A549 (cell line): ENCODE results near the gene NAXD. TPM values are rescaled to one million over a fixed set of nuclear protein-coding genes. Genes with fewer than 3 reads are reported as not detected.
"Not testable (repeated sequence)": the region's sequence is repeated elsewhere in the genome, so short reads cannot be mapped to it uniquely, and the experiment has no call there.

ENCODE experiments used
- ATAC-seq, 2 experiments: fragments of 200-7000 bp in 1 of 2; fragments of >200 bp in 1 of 2; cut with Nextera tagmentation in 1 of 2; cut with Tn5 transposase in 1 of 2; 3 replicates each; pipeline versions ENCODE4 v1.8.0 to v1.9.1; 2018 to 2020; ENCODE audit warnings: mild to moderate bottlenecking in 1 of 2, moderate library complexity in 1 of 2
- CTCF ChIA-PET: fragments of 300-600 bp; sonication (Branson Sonifier 250); formaldehyde crosslinking; extraction: SDS; loops from one replicate; lab custom pipeline; 2021; ENCODE audit warnings: antibody characterized with exemption, inconsistent platforms; lab: Yijun Ruan, JAX
- POLR2A ChIA-PET: fragments of 350-600 bp; formaldehyde crosslinking; extraction: SDS; loops from one replicate; lab custom pipeline; 2021; ENCODE audit warnings: antibody characterized with exemption, inconsistent platforms; lab: Yijun Ruan, JAX
- DNase-seq, 2 experiments: peaks; one replicate each; pipeline versions ENCODE4 v3.0.0 to v3.0.0-alpha.2; 2011 to 2016; ENCODE audit warnings: low read depth in 1 of 2, low spot score in 1 of 2
- FAIRE-seq: peaks from 2 replicates; lab custom pipeline; 2011; peaks lifted over from hg19 to GRCh38; lab: Jason Lieb, UNC
- H3K27ac ChIP-seq, 2 experiments: fragments of >200 bp; sonication (Bioruptor Twin); formaldehyde crosslinking; 3 replicates each; pipeline ENCODE4 v1.5.1; 2016 to 2017
- H3K4me1 ChIP-seq: fragments of >200 bp; sonication (Bioruptor Twin); formaldehyde crosslinking; 3 replicates; pipeline ENCODE4 v1.6.1; 2016
- H3K4me2 ChIP-seq: fragments of >200 bp; sonication (Bioruptor Twin); formaldehyde crosslinking; 3 replicates; pipeline ENCODE4 v1.6.1; 2016
- H3K4me3 ChIP-seq: fragments of >200 bp; sonication (Bioruptor Twin); formaldehyde crosslinking; 3 replicates; pipeline ENCODE4 v1.5.1; 2016
- H3K9me3 ChIP-seq: fragments of >200 bp; sonication (Bioruptor Twin); formaldehyde crosslinking; 3 replicates; pipeline ENCODE4 v1.6.1; 2016
- CHD2 ChIP-seq: fragments of 150-350 bp; IDR thresholded peaks from 2 replicates; pipeline ENCODE4 v1.6.1; 2014; ENCODE audit warnings: low read length; ENCODE audit not compliant: partially characterized antibody
- EHMT2 ChIP-seq: fragments of 200-600 bp; sonication (generic); IDR thresholded peaks from 2 replicates; pipeline ENCODE4 v1.6.1; 2016; ENCODE audit warnings: antibody characterized with exemption, low read depth, mild to moderate bottlenecking, moderate library complexity
- EP300 ChIP-seq, 2 experiments: fragments of >200 bp; sonication (Bioruptor Twin); formaldehyde crosslinking; IDR thresholded peaks; 2 replicates in 1 of 2; 3 replicates in 1 of 2; pipeline ENCODE4 v1.6.1; 2016 to 2017
- HDAC2 ChIP-seq: fragments of 200-600 bp; sonication (generic); IDR thresholded peaks from 2 replicates; pipeline ENCODE4 v1.6.1; 2016
- JUN ChIP-seq, 2 experiments: fragments of >200 bp; sonication (Bioruptor Twin); formaldehyde crosslinking; IDR thresholded peaks; 2 replicates in 1 of 2; 3 replicates in 1 of 2; pipeline ENCODE4 v1.6.1; 2016 to 2017
- MAZ ChIP-seq: fragments of 150-350 bp; IDR thresholded peaks from 2 replicates; pipeline ENCODE4 v1.6.1; 2014; ENCODE audit warnings: antibody characterized with exemption, low read depth, low read length, borderline replicate concordance
- PHF8 ChIP-seq: fragments of 200-600 bp; sonication (generic); IDR thresholded peaks from 2 replicates; pipeline ENCODE4 v1.6.1; 2016; ENCODE audit warnings: low read depth, mild to moderate bottlenecking, antibody characterized with exemption, moderate library complexity, borderline replicate concordance
- RARB ChIP-seq: fragments of 250-450 bp; sonication (Bioruptor Pico); IDR thresholded peaks from 2 replicates; pipeline ENCODE4 v1.8.0; 2021; ENCODE audit warnings: mild to moderate bottlenecking, moderate library complexity
- RCOR1 ChIP-seq: fragments of 150-350 bp; IDR thresholded peaks from 2 replicates; pipeline ENCODE4 v1.6.1; 2014; ENCODE audit warnings: antibody characterized with exemption, low read length, low read depth
- RNF2 ChIP-seq: fragments of 200-600 bp; sonication (generic); IDR thresholded peaks from 2 replicates; pipeline ENCODE4 v1.6.1; 2016; ENCODE audit warnings: low read depth, mild to moderate bottlenecking, antibody characterized with exemption, moderate library complexity, borderline replicate concordance
- TFCP2L1 ChIP-seq: fragments of 250-450 bp; sonication (Bioruptor Pico); IDR thresholded peaks from 2 replicates; pipeline ENCODE4 v1.5.0; 2021; ENCODE audit warnings: mild to moderate bottlenecking
- WGBS: methylation state at CpG from one replicate; pipeline ENCODE4 v1.1.6; 2017; ENCODE audit errors: missing lambda C conversion rate; 5-methylcytosine and 5-hydroxymethylcytosine counted together
- polyA plus RNA-seq, 4 experiments: library from polyadenylated mRNA; depleted of rRNA in 3 of 4; stranded (reverse); fragments of >200 nt; fragmentation: RNase III in 1 of 4; extraction: RNeasy Plus Mini Kit Qiagen cat#74134 plus additional on column Dnase treatment in 1 of 4; gene quantifications; 2 replicates in 3 of 4; 3 replicates in 1 of 4; pipeline ENCODE4 v1.2.3, GENCODE V29; 2011 to 2017
- TF ChIP-seq, protein P1 (sequence below): IDR thresholded peaks from 2 replicates; pipeline ENCODE4 v1.6.1; 2012
- TF ChIP-seq, protein P2 (sequence below): fragments of >200 bp; sonication (Bioruptor Twin); formaldehyde crosslinking; IDR thresholded peaks from 3 replicates; pipeline ENCODE4 v1.5.1; 2016
- TF ChIP-seq, protein P3 (sequence below): fragments of >200 bp; sonication (Bioruptor Twin); formaldehyde crosslinking; IDR thresholded peaks from 2 replicates; pipeline ENCODE4 v1.6.1; 2016
- TF ChIP-seq, protein P4 (sequence below): fragments of 250-450 bp; sonication (Bioruptor Pico); IDR thresholded peaks from 2 replicates; pipeline ENCODE4 v1.5.0; 2020; ENCODE audit warnings: low read depth, mild to moderate bottlenecking, moderate library complexity
- TF ChIP-seq, protein P5 (sequence below): fragments of 200-600 bp; sonication (generic); IDR thresholded peaks from 2 replicates; pipeline ENCODE4 v1.6.1; 2016; ENCODE audit warnings: antibody characterized with exemption, mild to moderate bottlenecking, moderate library complexity

Gene NAXD
- polyA plus RNA-seq, 2 of the 4 experiments (the other 2 are of a cell fraction) = 14.2 to 19.0 TPM

DNA sequence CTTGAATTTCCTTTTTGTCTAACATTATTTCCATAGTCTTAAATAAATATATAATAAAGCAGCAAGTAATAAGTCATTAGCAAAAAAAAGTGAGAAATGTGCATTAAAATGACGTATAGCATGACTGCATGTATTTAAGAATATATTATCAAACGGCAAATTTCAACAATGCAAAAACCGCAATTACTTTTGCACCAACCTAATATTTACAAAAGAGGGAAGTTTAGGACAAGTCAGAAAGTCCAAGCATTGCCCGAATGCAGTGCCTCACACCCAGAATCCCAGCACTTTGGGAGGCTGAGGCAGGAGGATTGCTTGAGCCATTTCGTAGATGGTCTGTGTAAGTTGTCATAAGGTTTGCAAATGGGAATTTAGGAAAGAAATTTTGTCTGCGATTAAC is 10.2 kb upstream of the NAXD start:
- H3K27ac ChIP-seq = no peak overlapping the region
- ATAC-seq (no peak), FAIRE-seq (no peak)
- 84% methylated on average over 6 of the region's 6 CpGs for WGBS
- CTCF ChIA-PET = interaction anchor here (0.7 kb wide), 1 partner anchor 65 kb away, joined by 3 read pairs; no protein-coding TSS in a partner anchor
- no peak for TF ChIP-seq HDAC2
- TF ChIP-seq MAZ = no peak
- no peak for TF ChIP-seq TFCP2L1 (CRISPR knock-in tag)
- TF ChIP-seq, protein P1, sequence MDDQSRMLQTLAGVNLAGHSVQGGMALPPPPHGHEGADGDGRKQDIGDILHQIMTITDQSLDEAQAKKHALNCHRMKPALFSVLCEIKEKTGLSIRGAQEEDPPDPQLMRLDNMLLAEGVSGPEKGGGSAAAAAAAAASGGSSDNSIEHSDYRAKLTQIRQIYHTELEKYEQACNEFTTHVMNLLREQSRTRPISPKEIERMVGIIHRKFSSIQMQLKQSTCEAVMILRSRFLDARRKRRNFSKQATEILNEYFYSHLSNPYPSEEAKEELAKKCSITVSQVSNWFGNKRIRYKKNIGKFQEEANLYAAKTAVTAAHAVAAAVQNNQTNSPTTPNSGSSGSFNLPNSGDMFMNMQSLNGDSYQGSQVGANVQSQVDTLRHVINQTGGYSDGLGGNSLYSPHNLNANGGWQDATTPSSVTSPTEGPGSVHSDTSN = no peak
- no peak for TF ChIP-seq CHD2
- TF ChIP-seq, protein P2, sequence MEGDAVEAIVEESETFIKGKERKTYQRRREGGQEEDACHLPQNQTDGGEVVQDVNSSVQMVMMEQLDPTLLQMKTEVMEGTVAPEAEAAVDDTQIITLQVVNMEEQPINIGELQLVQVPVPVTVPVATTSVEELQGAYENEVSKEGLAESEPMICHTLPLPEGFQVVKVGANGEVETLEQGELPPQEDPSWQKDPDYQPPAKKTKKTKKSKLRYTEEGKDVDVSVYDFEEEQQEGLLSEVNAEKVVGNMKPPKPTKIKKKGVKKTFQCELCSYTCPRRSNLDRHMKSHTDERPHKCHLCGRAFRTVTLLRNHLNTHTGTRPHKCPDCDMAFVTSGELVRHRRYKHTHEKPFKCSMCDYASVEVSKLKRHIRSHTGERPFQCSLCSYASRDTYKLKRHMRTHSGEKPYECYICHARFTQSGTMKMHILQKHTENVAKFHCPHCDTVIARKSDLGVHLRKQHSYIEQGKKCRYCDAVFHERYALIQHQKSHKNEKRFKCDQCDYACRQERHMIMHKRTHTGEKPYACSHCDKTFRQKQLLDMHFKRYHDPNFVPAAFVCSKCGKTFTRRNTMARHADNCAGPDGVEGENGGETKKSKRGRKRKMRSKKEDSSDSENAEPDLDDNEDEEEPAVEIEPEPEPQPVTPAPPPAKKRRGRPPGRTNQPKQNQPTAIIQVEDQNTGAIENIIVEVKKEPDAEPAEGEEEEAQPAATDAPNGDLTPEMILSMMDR = no peak
- no peak for TF ChIP-seq RCOR1
- no peak for TF ChIP-seq PHF8
- TF ChIP-seq, protein P3, sequence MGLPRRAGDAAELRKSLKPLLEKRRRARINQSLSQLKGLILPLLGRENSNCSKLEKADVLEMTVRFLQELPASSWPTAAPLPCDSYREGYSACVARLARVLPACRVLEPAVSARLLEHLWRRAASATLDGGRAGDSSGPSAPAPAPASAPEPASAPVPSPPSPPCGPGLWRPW = no peak
- TF ChIP-seq, protein P4, sequence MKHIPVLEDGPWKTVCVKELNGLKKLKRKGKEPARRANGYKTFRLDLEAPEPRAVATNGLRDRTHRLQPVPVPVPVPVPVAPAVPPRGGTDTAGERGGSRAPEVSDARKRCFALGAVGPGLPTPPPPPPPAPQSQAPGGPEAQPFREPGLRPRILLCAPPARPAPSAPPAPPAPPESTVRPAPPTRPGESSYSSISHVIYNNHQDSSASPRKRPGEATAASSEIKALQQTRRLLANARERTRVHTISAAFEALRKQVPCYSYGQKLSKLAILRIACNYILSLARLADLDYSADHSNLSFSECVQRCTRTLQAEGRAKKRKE (CRISPR knock-in tag) = no peak
- TF ChIP-seq RARB (CRISPR knock-in tag) = no peak
- no peak for TF ChIP-seq EHMT2
- no peak for TF ChIP-seq EP300 (IDR thresholded peaks at IDR 0.05)
- no peak for TF ChIP-seq JUN (IDR thresholded peaks at IDR 0.05)
- TF ChIP-seq, protein P5, sequence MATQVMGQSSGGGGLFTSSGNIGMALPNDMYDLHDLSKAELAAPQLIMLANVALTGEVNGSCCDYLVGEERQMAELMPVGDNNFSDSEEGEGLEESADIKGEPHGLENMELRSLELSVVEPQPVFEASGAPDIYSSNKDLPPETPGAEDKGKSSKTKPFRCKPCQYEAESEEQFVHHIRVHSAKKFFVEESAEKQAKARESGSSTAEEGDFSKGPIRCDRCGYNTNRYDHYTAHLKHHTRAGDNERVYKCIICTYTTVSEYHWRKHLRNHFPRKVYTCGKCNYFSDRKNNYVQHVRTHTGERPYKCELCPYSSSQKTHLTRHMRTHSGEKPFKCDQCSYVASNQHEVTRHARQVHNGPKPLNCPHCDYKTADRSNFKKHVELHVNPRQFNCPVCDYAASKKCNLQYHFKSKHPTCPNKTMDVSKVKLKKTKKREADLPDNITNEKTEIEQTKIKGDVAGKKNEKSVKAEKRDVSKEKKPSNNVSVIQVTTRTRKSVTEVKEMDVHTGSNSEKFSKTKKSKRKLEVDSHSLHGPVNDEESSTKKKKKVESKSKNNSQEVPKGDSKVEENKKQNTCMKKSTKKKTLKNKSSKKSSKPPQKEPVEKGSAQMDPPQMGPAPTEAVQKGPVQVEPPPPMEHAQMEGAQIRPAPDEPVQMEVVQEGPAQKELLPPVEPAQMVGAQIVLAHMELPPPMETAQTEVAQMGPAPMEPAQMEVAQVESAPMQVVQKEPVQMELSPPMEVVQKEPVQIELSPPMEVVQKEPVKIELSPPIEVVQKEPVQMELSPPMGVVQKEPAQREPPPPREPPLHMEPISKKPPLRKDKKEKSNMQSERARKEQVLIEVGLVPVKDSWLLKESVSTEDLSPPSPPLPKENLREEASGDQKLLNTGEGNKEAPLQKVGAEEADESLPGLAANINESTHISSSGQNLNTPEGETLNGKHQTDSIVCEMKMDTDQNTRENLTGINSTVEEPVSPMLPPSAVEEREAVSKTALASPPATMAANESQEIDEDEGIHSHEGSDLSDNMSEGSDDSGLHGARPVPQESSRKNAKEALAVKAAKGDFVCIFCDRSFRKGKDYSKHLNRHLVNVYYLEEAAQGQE = no peak
- TF ChIP-seq RNF2 = no peak
- TF ChIP-seq, all 56 proteins: peak for 0
- no peak for DNase-seq
- no peaks in the 10 kb centered on the region for H3K9me3 ChIP-seq
- no peaks in the 10 kb centered on the region for H3K4me1 ChIP-seq
- POLR2A ChIA-PET = no interaction called here
- no peak overlapping the region for H3K4me3 ChIP-seq
- H3K4me2 ChIP-seq = no peak overlapping the region

DNA sequence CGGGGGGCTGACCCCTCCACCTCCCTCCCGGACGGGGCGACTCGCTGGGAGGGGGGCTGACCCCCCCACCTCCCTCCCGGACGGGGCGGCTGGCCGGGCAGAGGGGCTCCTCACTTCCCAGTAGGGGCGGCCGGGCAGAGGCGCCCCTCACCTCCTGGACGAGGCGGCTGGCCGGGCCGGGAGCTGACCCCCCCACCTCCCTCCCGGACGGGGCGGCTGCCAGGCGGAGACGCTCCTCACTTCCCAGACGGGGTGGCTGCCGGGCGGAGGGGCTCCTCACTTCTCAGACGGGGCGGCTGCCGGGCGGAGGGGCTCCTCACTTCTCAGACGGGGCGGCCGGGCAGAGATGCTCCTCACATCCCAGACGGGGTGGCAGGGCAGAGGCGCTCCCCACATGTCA is 9.1 kb upstream of the NAXD start:
- ATAC-seq, H3K4me1 ChIP-seq, FAIRE-seq, H3K4me2 ChIP-seq, CTCF ChIA-PET, H3K9me3 ChIP-seq, POLR2A ChIA-PET, H3K4me3 ChIP-seq, H3K27ac ChIP-seq, DNase-seq: not testable (repeated sequence)
- no CpG with 5 or more reads among the region's 33 CpGs for WGBS
